Inflammatory macrophage treated with lipopolysaccharide for 4 hours (primary cell): ENCODE measurements around the gene ATP5F1D.

Experiments used
- DNase-seq: peaks from one replicate; pipeline ENCODE4 v3.0.0-alpha.2; 2020

ATP5F1D gene

DNA sequence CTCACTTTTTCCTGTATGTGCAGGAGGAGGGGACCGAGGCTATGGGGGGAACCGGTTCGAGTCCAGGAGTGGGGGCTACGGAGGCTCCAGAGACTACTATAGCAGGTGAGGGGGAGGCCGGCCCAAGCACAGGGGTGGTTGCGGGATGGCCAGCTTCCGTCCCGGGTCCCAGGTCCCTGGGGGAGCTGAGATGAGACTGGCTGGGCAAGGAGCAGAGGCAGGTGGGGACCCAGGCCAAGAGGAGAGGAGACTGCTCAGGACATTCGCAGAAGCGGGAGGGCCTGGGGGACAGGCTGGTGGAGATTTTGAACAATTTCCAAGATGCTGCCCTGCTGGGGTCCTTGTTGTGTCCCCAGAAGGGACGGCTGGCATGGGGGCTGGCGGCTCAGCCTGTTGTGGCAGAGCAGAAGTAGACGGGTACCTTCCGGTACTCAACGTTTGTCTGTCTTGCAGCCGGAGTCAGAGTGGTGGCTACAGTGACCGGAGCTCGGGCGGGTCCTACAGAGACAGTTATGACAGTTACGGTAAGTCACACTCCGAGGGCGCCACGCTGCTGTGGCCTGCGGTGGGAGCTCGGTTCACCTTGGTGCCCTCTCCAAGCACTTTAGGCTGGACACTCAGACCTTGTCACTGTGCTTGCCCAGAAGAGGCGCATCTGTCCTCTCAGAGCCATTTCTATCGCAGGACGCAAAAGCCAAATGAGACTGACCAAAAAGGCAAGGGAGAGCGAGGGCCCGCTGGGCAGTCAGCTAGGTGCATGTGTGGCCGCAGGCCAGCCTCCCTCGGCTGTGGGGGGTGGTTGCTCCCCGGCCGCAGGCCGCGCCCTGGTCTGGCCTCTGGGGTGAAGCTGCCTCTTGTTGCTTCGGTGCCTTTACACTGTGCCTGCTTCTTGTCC lies 30.2 kb downstream of the ATP5F1D start:
- no peak for DNase-seq

DNA sequence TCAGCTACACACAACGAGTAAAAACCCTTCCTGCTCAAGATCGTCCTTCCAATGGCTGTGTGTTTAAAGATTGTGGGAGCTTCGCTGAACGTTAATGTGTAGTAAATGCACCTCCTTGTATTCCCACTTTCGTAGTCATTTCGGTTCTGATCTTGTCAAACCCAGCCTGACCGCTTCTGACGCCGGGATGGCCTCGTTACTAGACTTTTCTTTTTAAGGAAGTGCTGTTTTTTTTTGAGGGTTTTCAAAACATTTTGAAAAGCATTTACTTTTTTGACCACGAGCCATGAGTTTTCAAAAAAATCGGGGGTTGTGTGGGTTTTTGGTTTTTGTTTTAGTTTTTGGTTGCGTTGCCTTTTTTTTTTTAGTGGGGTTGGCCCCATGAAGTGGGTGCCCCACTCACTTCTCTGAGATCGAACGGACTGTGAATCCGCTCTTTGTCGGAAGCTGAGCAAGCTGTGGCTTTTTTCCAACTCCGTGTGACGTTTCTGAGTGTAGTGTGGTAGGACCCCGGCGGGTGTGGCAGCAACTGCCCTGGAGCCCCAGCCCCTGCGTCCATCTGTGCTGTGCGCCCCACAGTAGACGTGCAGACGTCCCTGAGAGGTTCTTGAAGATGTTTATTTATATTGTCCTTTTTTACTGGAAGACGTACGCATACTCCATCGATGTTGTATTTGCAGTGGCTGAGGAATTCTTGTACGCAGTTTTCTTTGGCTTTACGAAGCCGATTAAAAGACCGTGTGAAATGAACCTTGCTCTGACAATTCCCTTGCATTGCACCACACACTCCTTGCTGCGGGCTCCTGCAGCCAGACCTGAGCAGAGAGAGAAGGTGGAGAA lies 31.1 kb downstream of the ATP5F1D start:
- peak; percentile 27 for DNase-seq

DNA sequence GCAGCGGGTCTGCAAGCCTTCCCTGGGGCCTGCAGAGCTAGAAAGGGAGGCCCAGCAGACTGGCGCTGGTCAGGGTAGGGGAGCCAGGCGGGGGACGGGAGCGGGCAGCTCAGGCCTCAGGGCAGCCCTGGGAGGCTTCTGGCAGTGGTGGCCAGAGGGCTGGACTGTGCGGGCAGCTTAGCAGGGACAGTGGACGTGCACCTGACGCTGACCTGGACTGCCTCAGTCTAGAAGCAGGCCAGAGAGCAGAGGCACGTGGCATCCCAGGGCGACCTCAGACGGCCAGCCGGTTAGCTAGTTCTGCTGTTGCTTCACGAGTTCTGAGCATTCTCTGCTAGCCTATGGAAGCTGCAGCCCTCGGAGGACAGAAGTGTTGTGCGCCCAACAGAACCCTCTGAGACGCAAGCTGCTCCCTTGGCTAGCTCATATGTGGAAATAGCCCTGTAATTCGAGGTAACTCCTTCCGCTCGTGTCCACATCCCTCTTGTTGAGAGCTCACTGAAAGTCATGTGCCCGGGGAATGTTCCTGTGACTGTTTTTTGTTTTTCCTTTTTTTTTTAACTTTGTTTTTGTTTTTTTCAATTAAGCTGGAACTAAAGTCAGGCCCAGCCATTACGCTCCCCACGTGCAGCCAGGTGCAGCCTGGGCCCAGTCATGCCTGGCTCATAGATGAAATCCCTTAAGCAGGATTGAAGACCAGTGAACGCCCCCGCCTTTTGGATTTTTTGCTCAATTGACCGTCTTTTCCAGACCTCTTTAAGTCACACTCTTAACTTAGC lies 31.9 kb downstream of the ATP5F1D start:
- peak; percentile 58 for DNase-seq

DNA sequence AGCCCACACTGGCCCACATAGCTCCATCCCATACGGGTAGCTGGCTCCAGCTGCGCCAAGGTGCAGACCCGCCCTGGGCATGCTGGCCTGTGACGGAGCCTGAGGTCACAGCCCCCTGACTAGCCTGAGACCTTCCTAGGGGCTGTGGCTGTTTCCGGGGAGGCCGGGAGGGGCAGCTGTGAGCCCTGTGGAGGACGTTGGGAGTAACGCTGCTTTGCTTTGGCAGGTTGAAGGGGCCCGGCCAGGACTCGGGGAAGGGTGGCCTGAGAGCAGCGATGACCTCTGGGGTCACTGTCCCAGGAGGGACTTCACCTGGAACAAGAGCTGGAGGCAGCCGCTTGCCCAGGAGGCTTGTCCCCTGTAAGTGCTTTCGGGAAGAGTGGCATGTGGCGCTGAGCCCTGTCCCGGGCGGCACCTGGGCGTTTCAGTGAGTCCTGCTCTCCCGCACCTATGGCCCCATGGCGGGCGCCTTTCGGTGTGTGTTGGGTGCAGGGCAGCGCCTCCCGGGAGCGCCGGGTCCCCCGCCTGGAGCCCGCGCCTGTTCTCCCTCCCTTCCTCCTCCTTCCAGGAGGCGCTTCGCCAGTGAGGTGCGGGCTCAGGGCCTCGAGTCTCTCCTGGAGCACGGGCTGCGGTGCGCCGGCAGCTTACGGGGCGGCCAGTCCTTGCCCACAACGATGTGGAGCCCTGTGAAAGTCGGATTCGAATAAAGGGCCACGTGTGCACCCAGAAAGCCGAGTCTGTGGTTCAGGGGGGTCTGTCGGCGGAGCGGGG lies 32.7 kb downstream of the ATP5F1D start:
- no peak for DNase-seq

DNA sequence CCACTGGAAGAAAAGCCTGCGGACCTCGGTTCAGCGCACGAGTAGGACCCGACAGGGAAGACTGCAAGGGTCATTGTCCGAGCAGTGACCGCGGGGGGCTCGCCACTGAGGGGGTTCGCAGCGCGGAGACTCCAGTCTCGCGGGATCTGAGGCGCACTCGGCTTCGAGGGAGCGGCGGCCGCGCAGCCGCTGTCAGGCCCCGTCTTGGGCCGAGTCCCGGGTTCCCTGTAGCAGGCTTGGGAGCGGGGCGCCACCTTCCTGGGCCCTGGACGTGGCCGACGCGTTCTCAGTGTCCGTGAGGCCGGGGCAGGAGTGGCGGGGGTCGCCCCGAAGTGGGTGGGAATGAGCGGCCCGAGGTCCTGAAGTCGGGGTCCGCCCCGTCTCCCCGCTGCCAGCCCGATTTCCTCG lies 33.3 kb downstream of the ATP5F1D start:
- DNase-seq, result no peak

DNA sequence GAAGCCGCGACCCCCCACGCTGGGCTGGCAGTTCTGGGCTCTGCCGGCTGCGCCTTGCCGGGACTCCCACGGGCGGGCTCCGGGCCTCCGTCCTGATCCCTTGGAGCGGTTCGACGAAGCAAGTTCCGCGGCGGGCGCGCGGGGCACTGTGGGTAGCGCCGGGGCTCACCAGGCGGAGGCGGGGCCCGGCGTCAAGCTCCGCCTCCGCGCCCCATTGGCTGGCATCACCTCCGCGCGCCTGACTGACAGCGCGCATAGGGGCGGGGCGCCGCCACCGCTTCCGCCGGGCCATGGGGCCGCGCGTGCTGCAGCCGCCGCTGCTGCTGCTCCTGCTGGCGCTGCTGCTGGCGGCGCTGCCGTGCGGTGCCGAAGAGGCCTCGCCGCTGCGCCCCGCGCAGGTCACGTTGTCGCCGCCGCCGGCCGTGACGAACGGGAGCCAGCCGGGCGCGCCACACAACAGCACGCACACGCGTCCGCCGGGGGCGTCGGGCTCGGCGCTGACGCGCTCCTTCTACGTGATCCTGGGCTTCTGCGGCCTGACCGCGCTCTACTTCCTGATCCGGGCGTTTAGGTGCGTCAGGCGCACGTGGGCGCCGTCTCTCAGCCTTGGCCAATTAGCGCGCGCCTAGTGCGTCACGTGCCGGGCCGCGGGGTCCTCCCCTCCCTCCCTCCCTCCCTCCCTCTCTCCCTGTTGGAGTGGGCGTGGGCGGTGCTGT lies 33.9 kb downstream of the ATP5F1D start, which contains the start of gene FAM174C:
FAM174C (plus strand) TSS at position 271 of the 716 bp plus-strand sequence; CDS start at position 291, 20 bp downstream.
- peak; percentile 97 for DNase-seq

DNA sequence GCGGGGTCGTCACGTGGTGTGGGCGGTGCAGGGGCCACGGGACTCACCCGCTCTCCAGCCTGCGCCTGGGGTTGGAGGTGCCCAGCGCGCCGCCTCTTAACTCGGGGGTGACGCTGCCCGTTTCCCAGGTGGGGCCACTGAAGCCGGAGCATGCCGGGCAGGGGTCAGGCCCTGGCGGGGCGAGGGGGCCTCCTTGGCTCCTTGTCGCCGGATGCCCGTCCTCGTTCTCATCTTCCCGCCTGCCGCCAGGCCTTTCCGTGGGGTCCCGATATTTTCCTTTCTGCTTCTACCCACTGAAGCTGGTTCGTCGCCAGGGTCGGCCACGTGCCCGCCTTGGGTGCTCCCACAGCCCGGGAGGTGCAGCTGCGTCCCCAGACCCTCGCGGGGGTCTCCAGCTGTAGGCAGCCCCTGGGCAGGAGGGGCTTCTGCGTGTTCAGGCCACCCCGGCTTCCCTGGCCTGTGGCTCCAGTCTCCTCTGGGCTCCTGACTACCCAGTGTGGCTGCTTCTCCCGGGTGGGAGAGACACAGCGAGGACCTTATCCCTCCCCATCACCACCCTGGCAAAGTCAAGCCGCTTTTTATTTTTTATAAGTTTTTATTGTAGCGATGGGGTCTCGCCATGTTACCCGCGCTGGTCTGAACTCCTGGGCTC lies 34.6 kb downstream of the ATP5F1D start:
- no peak for DNase-seq

DNA sequence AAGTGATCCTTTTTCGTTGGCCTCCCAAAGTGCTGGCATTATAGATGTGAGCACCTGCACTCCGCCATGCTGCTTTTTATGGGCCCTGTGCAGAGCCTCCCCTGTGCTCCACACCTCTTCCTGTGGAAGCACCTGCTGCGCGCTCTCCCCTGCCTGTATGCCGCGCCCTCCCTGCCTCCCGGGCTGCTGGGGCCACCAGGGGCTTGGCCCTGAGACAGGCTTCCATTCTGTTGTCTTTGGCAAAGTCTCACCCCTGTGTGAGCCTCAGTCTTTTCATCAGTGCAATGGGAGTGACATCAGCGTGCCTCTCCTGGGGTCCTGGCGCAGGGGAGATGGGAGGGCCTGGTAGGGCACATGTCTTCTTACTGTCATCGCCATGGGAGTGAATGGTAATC lies 35.1 kb downstream of the ATP5F1D start:
- no peak for DNase-seq

DNA sequence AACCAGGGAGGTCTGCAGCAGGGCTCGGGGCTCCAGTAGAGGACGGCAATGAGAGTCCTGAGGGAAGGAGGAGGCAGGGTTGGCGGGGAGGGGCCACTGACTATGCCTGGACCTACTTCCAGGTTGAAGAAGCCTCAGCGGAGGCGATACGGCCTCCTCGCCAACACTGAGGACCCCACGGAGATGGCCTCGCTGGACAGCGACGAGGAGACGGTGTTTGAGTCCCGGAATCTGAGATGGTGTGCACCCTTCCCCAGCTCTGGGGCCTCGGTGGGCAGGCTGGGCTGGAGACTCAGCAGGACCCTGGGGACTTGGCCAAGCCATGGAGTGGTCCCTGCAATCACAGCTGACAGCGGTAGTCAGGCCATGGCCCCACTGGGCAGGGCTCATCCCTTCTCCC lies 35.5 kb downstream of the ATP5F1D start:
- DNase-seq, result no peak

DNA sequence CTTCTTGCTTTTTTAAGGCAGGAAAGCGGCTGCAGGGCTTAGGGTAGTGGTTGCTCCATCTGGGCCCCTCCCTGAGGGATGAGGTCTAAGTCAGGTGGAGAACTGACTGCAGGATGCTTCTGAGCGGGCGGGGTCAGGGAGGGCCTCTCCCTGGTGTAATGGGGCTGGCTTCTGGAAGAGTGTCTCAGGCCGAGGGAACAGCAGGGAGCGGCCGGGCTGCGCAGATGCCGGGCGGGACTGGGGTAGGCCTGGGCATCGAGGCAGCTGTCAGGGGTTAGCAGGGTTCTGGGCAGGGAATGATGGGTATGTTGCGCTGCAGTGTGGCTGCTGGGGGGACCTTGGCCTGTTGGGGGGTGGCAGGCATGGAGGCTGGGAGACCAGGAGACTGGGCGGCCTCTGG lies 36.5 kb downstream of the ATP5F1D start:
- DNase-seq, result no peak

DNA sequence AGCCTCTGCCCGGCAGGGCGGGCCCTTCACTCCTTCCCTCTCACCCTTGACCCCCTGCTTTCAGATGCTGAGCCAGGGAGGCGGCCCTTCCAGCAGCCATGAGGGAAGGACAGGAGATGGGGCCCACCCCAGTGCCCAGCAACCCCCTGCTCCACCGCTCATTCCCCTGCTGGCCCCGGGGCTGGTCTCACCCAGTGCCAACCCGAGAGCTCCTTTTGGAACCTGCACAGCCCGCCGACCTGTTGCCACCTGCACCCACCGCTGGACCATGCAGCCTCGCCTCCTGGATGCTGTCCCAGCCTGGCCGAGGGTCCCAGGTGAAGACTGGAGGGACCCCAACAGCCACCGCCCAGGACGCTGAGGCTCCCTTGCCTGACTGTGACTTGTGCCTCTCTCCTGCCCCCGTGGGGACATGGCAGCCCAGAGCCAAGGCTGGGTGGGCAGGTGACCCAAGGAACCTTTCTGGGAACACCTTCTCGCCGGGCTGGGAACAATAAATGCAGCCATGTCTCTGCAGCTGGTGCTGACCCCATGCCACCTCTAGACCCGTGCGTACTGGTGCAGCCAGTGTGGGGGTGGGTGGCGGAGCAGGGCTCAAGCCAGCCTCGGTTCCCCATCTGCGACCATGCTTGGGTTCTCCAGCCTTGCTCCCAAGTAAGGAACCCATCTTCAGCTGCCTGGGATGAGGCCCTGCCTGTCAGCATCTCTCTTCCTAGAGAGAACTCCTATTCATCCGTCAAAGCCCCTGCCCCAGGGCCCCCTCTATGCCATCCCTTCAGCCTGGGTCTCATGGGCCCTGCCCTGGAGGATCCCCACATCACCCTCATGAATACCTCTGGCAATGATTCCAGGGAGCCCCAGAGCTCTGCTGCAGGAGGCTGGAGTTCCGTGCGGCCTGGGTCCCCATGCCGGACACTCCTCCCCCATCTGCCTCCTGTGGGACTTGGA lies 37.4 kb downstream of the ATP5F1D start:
- no peak for DNase-seq

DNA sequence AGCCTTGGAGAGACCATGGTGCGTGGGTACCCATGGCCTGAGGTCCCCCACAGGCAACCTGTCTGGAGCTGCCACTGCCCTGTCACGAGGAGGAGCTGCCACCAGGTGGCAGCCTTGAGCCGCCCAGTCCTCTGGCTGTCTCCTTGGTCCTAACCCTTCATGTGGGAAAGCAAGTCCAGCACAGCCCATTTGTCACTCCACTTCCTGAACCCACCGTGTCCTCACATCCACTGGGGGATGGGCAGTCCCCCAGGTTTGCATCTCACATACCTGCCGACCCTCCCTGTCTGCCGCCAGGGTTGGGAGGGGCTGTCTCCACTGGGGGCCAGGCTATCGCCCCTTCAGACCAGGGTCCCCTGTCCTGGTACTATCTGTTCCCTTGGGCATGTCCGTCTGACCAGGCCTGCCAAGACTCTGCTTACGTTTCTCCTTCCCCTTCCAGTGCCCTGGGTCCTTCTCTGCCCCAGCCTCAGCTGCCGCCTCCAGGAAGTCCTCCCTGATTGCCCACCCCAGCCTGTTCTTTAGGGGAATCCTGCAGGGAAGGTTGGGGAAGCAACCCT lies 38.3 kb downstream of the ATP5F1D start:
- DNase-seq, result peak; percentile 77

DNA sequence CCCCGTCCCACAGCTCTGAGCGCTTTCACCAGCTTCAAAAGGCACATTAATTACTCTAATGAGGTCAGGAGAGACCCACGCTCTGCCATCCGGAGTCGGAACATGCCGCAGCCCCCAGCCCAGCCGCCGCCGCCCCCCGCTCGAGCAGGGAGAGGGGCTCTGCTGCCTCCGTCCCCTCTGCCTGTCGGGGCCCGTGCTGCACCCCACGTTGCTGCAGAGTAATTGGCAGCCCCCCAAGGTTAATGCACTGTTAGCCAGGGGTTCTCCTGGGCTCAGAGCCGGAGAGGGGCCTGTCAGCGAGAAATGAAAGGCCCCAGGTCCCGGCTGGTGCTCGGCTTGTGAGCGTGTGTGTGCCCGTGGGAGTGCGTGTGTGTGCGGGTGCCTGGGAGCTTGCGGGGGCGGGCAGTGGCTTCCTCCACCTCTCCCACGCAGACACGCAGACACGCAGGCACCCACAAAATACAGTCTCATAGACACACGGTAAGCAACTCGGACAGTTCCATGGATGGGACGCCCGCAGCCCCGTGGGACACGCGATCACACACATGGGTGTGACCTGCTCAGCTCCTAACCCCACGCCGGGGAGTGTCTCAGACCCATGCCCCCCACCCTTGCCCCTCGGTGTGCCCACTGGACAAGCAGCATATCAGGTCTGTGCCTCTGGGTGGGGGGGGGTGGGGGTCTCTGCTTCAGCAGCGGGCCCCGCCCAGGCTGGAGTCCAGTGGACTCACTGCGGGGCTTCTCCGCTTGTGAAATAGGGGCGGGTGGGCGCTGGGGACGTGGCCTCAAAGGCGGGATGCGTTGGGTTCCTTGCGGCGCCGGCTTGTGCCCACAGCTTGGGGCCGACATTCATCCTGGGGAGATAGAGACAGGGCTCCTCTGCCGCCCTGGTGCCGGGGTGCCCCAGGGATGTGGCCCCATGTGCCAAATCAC lies 39.4 kb downstream of the ATP5F1D start:
- no peak for DNase-seq

DNA sequence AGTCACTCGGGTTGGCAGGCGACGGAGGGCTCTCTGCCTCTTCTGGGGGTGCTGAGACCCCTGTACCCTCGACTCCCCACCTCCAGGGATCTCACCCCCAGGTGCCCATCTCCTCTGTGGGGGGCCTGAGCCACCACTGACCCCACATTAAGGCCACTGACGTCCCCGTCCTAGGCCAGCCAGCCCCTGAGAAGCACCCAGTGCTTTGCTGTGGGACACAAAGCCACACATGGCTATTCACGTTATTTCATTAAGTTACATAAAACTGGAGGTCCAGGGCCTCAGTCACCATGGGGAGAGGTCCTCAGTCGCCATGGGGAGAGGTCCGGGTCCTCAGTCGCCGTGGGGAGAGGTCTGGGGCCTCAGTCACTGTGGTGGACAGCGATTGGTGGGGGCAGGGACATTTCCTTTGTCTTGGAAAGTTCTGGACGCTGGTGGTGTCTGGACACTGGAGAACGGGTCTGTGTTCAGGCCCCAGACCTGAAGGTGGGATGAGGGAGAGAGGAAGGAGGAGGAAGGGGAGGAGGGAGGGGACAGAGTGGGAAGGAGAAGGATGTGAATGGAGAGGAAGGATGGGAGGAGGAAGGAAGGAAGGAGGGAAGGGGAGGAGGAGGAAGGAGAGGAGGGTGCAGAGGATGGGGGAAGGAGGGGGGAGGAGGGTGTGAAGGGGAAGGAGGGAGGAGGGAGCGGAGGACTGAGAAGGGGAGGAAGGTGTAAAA lies 40.2 kb downstream of the ATP5F1D start:
- no peak for DNase-seq

DNA sequence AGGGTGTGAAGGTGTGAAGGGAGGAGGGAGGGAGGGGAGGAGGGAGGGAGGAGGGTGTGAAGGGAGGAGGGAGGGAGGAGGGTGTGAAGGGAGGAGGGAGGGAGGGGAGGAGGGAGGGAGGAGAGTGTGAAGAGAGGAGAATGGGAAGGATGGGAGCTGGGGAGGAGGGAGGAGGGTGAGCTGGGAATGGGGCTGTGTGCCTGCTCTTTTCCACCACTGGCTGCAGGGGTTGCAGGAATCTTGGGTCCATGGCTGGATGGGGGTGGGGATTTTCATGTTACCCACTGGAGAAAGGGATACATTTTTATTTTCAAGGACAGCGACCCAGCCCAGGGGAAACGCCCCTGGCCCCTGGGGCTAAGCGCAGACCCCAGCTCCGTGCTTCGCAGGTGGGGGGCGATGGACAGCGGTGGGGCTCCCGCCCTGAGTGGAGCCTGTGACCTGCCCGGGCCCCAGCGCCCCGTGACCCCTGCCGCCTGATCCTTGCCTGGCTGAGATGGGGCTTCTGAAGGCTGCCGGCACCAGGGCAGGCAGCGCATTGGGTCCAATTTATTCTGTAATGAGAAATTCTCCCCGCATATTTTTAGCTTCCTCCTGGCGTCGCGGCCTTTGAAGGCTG lies 41.1 kb downstream of the ATP5F1D start:
- no peak for DNase-seq

DNA sequence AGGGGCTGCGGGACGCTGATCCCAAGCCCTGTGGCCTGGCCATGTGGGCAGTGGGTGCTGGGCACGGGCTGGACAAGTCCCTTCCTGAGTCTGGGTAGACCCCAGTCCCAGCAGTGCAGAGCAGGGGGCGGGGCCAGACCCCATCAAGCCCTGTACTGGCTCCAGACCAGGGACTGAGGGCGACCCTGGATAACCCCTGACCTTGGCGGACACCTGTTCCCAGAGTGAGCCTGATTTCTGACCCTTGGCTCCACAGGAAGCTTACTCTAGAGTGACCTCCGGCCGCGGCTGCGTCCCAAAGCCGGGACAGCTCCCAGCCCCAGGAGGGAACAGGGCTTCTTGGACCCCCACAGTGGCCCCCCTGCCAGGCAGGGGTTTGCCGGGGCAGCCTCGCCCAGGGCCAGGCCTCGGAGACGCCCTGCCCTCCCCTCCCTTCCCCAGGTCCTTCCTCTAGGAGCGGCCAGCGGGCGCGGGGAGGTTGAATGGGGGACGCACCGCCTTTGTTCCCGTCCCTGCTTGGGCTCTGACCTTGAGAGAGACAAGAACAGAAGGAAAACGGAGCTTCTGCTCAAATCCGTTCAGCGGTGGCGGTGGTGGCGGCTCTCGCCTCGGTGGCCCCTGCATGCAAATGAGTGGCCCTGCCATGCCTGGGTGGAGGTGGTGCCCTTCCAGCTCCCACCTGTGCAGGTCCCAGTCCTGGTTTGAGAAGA lies 41.8 kb downstream of the ATP5F1D start:
- no peak for DNase-seq

DNA sequence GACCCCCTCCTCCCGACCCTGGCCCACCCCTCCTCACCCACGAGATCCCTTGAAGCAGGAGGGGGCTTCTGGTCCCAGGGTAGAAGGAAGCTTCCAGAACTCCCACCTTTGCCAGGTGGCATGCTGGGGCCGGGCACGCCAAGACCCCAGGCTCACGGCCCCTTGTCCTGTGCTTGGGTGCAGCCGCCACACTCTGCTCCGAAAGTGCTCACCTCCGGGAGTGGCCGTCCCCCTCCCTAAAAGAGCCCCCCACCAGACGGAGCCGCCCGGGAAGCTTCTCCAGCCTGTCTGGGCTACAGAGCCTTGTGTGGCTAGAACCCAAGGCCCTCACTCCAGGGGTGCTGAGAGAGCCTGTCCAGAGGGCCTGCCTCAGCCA lies 42.4 kb downstream of the ATP5F1D start:
- no peak for DNase-seq
